ENCODE results near the gene DHRS12.

Gene DHRS12

GRCh38 chr13:51747438-51748434 lies 56.2 kb downstream of the DHRS12 start:
- no peak for DNase-seq

GRCh38 chr13:51746802-51747201 lies 57.2 kb downstream of the DHRS12 start:
- no peak for DNase-seq

- DNase-seq, result no peak
Measured at GRCh38 chr13:51745243-51745642, 58.7 kb downstream of the DHRS12 start.

GRCh38 chr13:51742611-51743010 lies 61.4 kb downstream of the DHRS12 start:
- DNase-seq, result no peak

- DNase-seq, result no peak
Measured at GRCh38 chr13:51742031-51742430, 61.9 kb downstream of the DHRS12 start.

GRCh38 chr13:51740698-51741097 lies 63.3 kb downstream of the DHRS12 start:
- DNase-seq, result no peak

GRCh38 chr13:51739027-51739764 lies 64.8 kb downstream of the DHRS12 start:
- no peak for DNase-seq

GRCh38 chr13:51738226-51738905 lies 65.6 kb downstream of the DHRS12 start:
- no peak for DNase-seq

- no peak for DNase-seq
Measured at GRCh38 chr13:51737609-51738008, 66.4 kb downstream of the DHRS12 start.

GRCh38 chr13:51734786-51735185 lies 69.2 kb downstream of the DHRS12 start:
- peak; percentile 20 for DNase-seq

- peak; percentile 9 for DNase-seq
Measured at GRCh38 chr13:51733374-51734298, 70.3 kb downstream of the DHRS12 start.

- no peak for DNase-seq
Measured at GRCh38 chr13:51731759-51732158, 72.2 kb downstream of the DHRS12 start.

GRCh38 chr13:51730927-51731326 lies 73.0 kb downstream of the DHRS12 start:
- no peak for DNase-seq

- DNase-seq, result no peak
Measured at GRCh38 chr13:51729866-51730553, 74.0 kb downstream of the DHRS12 start.

- DNase-seq, result no peak
Measured at GRCh38 chr13:51728972-51729371, 75.0 kb downstream of the DHRS12 start.

GRCh38 chr13:51728275-51728673 lies 75.7 kb downstream of the DHRS12 start:
- DNase-seq, result no peak

GRCh38 chr13:51727634-51728274 lies 76.2 kb downstream of the DHRS12 start:
- no peak for DNase-seq

- no peak for DNase-seq
Measured at GRCh38 chr13:51726446-51727193, 77.3 kb downstream of the DHRS12 start.

GRCh38 chr13:51724721-51725120 lies 79.2 kb downstream of the DHRS12 start:
- no peak for DNase-seq

- DNase-seq, result no peak
Measured at GRCh38 chr13:51723529-51723928, 80.4 kb downstream of the DHRS12 start.

Data from kidney glomerular epithelial cell (primary cell).